ENCODE measurements around the gene ARPP21.

DNA sequence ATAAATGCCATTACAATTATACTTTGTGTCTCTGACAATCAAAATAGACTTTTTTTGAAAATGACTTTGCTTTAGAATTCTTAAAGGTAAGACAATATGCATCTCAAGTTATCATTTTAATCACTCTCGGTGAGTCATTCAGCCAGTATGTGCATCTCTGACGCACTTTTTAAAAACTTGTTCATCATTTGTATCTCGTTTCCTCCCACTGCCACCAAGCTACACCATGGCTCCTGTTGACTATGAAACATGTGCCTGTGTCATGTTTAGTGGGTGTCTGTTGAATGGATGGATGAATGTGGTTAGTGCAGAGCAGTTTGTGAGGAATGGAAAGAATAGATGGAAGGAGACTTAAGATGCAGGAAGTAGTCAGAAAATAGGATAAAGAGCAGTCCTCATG is 68.6 kb downstream of the ARPP21 start:
- TF ChIP-seq POLR2AphosphoS5 (IDR thresholded peaks at IDR 0.05), result no peak
- TF ChIP-seq, protein P1, sequence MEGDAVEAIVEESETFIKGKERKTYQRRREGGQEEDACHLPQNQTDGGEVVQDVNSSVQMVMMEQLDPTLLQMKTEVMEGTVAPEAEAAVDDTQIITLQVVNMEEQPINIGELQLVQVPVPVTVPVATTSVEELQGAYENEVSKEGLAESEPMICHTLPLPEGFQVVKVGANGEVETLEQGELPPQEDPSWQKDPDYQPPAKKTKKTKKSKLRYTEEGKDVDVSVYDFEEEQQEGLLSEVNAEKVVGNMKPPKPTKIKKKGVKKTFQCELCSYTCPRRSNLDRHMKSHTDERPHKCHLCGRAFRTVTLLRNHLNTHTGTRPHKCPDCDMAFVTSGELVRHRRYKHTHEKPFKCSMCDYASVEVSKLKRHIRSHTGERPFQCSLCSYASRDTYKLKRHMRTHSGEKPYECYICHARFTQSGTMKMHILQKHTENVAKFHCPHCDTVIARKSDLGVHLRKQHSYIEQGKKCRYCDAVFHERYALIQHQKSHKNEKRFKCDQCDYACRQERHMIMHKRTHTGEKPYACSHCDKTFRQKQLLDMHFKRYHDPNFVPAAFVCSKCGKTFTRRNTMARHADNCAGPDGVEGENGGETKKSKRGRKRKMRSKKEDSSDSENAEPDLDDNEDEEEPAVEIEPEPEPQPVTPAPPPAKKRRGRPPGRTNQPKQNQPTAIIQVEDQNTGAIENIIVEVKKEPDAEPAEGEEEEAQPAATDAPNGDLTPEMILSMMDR (IDR thresholded peaks at IDR 0.05), result no peak
- TF ChIP-seq POLR2A (IDR thresholded peaks at IDR 0.05), result no peak

Measured in suprapubic skin (tissue), 4 donors.